ENCODE data around the gene NRXN3.

Gene NRXN3

DNA sequence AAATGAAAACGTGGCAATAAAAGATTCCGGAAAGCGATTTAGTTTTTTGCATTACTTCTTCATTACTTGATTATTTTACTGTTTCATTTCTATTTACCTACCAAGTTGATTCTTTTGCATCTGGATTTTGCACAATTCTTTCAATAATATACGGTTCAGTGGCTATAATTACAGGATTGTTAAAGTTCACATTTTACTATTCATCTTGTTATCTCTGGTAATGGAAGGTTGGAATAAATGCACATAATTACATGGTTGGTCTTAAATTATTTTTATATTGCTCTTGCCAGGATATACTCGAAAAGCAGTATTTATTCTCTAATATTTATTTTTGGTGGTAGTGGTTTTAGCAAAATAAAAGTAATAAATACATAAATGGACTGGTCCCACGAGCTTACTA lies 1203.3 kb downstream of the NRXN3 start:
- in situ Hi-C loops (cut with MboI; ENCODE audit: low sequenced_read_pairs): no loop called here

DNA sequence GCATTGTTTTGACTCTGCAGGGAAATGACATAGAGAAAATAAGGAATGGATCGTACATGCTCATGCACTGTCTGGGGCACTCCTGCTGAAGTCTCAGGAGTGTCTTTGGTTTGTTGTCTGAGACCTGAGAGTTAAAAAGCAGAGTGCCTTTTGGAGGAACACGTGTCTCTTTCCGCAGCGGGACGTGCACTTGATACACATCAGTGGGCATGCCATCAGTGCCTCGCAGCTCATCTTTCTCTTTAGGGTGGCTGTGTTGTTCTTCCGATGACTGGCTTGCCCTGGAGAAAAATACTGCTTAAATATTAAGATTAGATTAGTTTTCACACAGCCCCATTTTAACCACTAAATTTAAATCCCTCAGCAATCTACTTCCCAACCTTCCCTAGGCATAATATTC lies 1205.2 kb downstream of the NRXN3 start:
- in situ Hi-C loops (cut with MboI; ENCODE audit: low sequenced_read_pairs): no loop called here

DNA sequence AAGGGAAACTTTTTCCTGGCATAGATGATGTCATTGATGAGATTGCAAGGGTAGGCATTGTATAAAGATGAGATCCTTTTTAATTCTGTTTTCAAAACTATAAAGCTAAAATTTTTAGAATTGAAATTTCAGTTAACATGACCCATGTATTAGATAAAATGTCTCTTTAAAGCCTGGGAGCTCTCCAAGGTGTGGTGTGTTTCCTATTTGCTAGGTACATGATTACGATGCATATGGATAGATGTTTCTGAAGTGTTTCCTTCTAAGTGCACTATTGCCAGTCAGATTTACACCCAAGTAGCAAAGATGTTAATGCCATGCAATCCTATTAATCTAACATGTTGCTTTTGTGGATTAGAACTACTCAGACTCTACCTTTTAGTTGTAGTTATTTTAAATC lies 1206.4 kb downstream of the NRXN3 start:
- in situ Hi-C loops (cut with MboI; ENCODE audit: low sequenced_read_pairs): no loop called here

DNA sequence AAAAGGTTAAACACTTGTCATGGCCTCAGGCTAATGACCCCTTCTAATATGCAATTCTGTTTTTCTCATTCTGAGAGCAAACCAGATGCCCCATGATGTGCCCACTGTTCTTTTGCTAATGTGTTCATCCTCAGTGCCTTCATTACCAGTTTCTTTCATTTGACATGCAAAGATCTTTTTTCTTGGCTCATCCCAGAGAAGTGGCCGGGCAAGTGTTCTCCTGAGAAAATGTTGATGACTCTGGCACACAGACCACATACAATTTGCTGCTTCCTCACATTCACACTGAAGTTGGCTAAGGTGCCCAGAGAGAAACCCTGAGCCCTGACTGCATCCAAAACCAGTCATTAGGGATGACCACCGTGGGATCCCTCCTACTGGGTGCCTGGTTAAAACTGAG lies 1207.8 kb downstream of the NRXN3 start:
- in situ Hi-C loops (cut with MboI; ENCODE audit: low sequenced_read_pairs): no loop called here

DNA sequence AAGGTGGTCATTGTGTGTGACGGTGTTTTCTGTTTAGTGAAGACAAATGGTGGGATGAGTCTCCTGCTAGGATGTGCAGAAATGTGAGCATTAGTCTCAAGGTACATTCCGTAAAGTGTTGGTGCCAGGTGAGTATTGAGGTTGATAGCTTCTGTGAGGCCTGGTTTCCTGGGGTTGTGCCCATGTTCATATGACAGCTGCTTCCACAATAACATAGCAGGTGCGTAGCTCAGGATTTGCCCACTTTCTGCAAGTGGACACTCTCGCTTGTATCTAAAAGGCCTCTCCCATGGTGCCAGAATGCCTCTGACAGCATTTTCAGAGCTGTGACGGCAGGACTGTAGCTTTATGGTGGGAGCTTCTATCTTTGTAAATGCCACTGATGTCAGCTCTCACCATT lies 1209.1 kb downstream of the NRXN3 start:
- in situ Hi-C loops (cut with MboI; ENCODE audit: low sequenced_read_pairs): no loop called here

DNA sequence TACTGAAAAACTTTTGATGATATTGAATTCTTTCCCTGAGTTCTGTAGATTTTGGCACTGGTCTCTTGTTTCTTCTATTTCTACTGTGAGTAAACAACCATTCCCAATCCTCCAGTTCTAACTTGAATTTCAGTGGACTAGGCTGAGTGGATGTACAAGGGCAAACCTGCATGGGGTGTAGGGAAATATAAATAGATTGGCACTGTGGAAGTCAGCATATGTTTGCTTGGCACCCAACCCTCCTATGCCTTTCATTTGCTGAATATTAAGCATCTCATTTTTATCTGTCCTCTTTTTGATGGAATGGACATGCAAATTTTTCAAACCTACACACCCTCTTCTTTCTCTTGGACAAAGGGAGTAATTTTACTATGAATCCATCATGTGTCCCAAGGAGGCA lies 1212.9 kb downstream of the NRXN3 start:
- in situ Hi-C loops (cut with MboI; ENCODE audit: low sequenced_read_pairs): no loop called here

DNA sequence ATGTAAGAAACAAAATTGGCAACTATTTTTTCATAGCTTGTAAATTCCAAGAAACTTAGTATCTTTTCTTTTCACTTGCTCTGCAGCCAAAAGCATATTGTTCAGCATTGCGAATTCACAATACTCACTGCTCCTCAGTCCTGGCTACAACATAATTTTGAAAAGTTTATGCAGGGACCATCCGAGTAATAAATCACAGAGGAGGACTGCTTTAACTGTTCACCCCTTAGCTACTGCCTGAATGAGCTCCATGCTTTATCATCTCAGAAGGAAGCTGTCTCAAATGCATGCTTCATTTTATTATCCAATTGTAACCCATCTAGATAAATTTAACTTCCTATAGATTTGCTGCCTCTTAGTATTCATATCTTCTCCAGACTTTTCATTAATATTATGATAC lies 1213.3 kb downstream of the NRXN3 start:
- in situ Hi-C loops (cut with MboI; ENCODE audit: low sequenced_read_pairs): no loop called here

DNA sequence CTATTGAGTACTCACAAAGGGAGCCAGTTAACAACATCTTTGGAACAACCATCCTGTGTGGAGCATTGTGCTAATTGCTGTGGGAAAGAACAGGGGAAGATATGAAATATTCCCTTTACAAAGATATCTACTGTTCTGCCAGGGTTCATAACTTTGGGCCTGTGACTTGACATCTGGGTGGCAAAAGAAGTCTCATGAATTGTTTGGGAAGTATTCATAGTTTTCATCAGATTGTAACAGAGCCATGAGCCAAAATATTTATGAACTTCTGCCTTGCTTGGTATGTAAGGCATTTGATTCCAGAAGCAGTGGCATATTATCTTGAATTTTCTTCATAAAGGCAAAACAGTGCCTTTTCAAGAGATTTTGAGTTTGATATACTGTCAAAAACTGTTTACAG lies 1224.9 kb downstream of the NRXN3 start:
- in situ Hi-C loops (cut with MboI; ENCODE audit: low sequenced_read_pairs): no loop called here

DNA sequence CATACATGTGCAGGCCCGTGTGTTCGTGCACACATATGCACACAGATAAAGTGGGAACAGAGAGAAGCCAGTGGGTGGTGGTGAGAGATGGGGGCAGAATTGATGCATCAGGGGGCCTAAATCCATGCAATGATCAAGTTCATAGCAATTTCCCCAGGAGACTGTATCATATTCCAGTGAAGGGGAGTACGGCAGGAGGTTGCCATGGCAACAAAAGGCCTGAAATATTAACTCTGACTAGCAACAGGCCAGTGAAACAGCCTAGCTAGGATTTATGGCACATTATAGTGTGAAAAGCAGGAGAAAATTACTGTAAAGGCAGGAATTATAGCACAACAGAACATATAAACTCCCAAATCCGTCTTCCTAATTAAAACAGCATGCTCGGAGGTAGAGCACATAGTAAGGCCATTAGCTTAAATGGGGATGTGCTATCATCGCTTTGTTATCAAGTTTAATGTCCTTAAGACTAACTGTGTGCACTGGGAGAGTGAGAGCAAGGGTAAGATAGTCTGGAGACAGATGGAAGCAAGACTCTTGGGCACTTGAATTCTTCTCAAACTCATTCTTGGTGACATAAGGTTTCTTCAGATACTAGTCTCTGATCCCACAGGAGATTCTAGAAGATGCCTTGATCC lies 1234.8 kb downstream of the NRXN3 start:
- in situ Hi-C loops (cut with MboI; ENCODE audit: low sequenced_read_pairs): no loop called here

DNA sequence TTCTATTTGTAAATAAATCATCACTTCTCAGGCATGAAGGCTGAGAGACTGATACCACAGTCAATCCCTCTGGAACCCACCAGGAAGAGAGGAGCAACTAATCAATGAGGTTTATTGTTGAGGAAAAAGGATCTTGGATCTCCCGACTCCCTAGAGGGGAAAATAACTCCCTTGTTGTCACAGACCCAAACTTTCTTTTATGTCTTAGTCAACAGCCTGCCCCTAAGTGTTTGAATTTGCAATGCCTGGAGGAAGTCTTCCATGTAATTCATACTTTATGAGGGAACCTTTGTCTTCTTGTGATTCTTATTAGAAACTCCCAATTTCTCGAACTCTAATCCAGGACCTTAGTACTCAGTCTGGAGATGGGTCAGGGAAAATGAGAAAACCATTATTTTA lies 1235.3 kb downstream of the NRXN3 start:
- in situ Hi-C loops (cut with MboI; ENCODE audit: low sequenced_read_pairs): no loop called here

DNA sequence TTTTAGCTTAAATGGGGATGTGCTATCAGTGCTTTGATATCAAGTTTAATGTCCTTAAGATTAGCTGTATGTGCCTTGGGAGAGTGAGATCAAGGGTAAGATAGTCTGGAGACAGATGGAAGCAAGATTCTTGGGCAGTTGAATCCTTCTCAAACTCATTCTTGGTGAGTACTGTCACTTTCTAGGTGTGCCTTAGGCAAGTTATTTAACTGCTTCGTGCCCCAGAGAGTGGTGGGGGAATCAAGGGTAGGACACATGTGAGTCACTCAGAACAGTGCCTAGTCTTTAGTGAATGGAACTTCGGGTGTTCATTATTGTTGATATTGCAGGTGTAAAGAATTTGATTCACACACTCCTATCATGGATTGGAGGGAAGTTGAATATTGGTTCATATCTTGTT lies 1237.4 kb downstream of the NRXN3 start:
- in situ Hi-C loops (cut with MboI; ENCODE audit: low sequenced_read_pairs): no loop called here

DNA sequence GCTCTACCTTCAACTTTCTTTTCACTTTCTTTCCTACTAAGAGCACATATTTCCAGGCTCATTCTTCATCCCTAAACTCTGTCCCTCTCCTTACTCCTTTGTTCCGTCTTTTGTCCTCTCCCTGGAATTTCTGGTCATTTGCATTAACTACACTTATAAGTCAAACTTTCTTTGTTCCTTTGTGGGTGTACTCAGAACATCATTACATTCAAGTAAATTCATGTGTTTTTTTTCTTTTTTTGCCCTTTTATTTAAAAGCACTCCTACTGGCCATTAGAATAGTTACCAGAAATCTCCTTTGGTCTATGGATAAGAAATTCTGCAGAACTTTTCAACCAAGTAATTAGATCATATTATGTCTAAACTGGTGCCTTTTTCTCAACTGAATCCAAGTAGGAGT lies 1238.5 kb downstream of the NRXN3 start:
- in situ Hi-C loops (cut with MboI; ENCODE audit: low sequenced_read_pairs): no loop called here

DNA sequence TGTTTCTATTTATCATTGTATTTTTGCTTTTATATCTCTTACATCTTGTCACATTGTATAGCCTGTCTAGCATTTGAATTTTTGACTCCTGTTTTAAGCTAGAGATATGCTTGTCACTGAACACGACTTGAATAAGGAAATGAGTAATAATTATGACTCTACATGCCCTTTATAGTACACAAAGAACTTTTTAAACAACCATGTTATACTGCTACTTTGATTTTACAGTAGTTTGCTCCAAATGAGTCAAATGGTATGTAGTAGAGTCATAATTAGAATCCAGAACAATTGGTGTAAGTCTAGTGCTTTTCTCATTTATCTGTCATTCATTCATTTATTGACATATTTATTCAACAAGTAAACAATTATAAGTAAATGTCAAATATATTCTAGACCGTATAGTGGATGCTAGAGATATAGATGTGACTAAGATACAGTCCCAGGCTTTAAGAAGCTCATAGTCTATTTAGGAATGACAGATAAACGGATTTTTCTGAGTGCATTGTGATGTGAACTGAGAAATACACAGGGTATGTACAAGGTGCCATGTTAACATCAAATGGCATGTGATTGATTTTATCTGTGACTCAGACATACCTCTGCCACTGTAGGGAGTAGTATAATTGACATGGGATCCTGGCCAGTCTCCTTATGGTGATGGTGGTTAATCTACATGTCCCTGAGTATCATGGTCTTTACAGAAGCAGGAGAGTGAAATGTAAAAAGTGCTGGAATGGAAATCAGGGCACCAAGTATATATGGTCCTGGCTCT lies 1241.4 kb downstream of the NRXN3 start:
- in situ Hi-C loops (cut with MboI; ENCODE audit: low sequenced_read_pairs): no loop called here

DNA sequence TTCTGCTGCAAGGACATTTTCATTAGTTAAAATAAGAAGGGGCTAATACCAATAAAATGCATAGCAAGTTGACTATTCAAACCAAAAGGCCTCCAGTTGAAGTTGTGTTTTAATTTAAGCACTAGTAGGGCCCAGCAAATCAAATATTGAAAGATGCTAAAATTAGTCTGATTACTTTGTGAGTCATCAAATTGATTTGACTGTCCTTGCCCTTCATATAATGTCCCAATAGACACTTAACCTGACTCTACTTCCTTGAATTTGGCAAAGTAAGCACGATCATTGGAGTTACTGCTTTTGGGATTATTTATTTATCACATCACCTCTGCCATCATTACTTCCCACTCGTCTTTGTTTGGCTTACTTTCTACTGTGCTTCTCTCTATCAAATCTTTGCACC lies 1242.6 kb downstream of the NRXN3 start:
- in situ Hi-C loops (cut with MboI; ENCODE audit: low sequenced_read_pairs): no loop called here

DNA sequence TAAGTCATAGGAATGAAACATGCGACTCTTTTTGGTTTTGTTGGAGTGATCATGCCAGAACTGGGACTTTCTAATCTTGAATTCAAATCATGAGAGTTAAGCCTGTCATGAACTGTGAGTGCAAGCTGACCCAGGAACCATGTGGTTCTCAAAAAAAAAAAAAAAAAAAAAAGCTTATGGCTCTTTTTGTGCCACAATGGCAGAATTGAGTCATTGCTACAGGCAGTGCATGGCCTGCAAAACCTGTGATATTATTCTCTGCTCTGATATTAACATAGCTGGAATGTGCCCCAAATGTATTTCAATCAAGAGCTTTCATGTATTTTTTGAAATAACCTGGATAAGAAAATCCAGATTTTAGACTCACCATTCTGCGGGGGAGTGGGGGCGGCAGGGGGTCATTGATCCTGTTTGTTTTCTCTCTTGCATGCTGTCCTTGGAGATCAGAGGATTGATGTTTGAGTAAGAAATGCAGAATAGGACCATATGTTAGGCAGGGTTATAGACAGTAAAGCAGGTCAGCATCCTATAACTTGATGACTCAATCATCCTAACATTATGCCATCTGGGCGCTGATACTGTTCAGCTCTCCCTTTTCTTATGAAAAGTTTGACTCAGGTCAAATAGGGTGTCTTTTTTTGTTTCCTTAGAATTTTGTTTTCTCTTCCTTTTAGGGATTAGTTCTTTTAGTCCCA lies 1243.7 kb downstream of the NRXN3 start:
- in situ Hi-C loops (cut with MboI; ENCODE audit: low sequenced_read_pairs): no loop called here

DNA sequence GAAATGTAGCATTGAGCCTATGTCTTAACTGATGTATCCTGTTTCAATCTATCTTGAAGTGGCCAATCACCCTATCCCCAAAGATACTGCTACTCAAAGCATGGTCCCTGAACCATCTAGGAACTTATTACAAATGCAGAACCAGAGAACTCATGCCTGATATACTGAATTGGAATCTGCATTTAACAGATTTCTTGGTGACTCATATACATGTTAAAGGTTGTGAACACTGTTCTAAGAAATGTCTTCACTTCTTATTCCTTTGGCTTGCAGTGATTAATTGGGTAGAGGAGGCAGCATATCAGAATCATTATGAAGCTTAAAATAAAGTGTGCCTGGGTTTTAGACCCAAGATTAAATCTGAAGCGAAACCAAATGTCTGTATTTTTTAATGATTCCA lies 1245.6 kb downstream of the NRXN3 start:
- in situ Hi-C loops (cut with MboI; ENCODE audit: low sequenced_read_pairs): no loop called here

DNA sequence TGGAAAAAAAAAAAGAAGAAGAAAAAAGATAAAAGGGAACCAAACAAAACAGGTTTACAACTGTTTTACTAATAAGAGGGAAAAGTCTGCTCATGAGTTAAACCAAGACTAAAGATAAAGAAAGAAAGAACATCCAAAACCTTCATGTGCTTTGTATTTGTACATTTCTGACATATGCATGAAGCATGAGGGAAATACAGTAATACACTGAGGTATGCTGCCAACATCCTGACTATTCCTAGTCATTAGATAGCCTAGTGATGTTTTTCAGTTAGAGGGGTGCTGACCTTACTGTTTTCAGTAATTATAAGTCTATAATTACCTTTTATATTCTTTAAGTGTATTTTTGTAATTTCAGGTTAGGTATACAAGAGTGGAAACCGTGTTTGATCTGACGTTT lies 1247.8 kb downstream of the NRXN3 start:
- in situ Hi-C loops (cut with MboI; ENCODE audit: low sequenced_read_pairs): no loop called here

DNA sequence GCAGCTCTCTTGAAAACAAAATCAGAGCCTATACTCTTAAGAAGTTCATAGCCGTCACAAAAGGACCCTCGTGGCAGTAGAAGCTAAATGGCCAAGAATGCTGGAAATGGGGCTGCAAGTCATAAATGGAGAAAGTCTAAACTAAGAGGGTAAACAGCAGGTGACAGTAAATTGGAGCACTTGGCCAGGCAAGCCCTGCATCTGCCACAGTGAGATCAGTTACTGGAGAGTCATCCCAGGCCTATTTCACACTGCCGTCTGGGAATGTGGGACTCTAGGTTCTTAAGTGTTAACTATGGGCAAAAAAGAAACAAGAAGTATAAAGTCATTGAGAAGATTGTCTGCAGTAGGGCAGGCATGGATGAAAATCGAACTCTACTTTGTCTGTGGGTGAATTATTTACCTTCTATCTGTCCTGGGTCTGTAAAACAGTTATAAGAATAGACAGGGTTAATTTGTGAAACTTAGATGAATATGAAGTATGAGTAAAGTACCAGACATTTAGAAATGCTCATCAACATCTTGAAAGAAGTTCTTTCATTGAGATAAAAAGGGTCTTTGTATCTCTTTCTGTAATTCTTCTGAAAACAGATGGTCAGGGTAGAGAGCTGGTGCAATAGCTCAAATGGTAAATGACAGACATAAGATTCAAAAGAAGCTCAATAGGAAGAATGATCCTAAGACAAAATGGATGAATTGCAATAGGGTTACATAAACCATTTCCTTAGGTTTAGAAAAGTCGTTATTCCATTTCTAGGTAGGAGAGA lies 1248.7 kb downstream of the NRXN3 start:
- in situ Hi-C loops (cut with MboI; ENCODE audit: low sequenced_read_pairs): no loop called here

DNA sequence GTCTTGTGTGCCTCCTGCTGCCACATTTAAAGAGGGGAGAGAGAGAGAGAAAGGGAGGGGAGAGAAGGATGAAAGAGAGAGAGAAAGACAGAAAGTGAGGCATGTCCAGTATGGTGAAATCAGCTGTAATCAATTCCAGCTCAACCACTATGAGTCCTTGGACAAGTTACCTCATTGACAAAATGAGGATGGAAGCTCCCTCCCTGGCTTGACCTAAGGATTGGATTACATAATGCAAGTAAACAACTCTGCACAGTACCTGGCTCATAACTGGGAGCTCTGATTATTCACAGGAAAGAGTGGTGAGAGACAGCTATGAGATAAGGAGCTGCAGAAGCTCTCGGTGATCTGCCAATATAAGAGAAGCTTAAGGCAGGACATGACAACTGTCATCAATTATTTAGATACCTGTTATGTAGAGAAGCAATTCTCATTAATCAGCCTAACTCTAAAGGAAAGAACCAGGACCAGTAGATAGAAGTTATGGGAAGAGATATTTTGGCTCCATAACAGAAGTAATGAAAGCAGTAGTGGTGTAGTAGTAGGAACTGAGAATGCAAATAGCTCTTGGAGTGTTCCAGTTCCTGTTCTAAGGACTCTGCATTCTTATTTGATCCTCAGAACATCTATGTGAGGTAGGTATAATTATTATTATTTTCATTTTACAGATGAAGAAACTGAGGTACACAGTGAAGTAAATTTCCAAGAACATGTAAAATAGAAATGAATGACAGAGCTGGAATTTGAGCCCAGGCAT lies 1249.6 kb downstream of the NRXN3 start:
- in situ Hi-C loops (cut with MboI; ENCODE audit: low sequenced_read_pairs): no loop called here

DNA sequence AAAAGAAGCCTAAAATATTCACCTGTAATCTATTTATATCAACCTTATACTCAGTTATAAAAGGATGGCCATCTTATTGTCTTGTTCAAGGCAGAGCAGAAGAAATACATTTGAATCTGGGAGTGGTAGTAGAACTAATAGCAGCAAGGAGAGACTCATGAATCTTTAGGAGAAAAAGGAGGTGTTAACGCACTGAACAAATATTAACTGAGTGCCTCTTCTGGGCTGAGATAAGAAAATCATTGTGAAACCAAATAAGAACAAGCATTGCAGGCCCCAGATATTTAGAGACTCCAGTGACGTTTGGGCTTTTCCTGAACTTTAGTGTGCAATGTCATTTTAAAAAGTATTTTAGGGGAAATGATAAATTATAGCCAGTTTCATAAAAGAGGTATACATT lies 1250.6 kb downstream of the NRXN3 start:
- in situ Hi-C loops (cut with MboI; ENCODE audit: low sequenced_read_pairs): no loop called here

DNA sequence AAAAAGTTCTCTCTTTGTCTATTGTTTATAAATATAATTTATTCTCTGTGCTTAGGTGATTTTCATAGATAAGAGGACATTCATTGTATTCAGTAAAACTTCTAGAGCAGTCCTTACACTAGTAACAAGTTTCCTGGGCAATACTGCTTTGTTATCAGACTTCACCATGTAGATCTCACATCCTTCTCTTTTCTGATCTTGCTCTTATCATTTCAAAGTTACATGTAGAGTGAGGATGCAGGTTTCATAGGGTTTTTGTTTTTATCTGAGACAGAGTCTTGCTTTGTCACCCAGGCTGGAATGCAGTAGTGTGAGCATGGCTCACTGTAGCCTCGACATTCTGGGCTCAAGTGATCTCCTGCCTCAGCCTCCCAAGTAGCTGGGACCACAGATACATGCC lies 1251.6 kb downstream of the NRXN3 start:
- in situ Hi-C loops (cut with MboI; ENCODE audit: low sequenced_read_pairs): no loop called here

Data from HL-60/S4 treated with phorbol 12-myristate 13-acetate at 8.2 ng/mL for 4 days and 3 days (cell line).